Erythroblast (primary cell): Measurements from ENCODE around the gene OSM.

Experiments used
- GATA1 ChIP-seq: IDR thresholded peaks from 2 replicates; pipeline ENCODE4 v1.6.1; 2011; ENCODE audit warnings: low read depth, mild to moderate bottlenecking, control low read depth, low read length, moderate library complexity
- POLR2A ChIP-seq: IDR thresholded peaks from 2 replicates; pipeline ENCODE4 v1.6.1; 2011; ENCODE audit warnings: mild to moderate bottlenecking, low read length

GRCh38 chr22:30245181-30245984, 21.3 kb downstream of the OSM start:
- no peak for TF ChIP-seq POLR2A
- no peak for TF ChIP-seq GATA1
